DMS53 treated with DMSO at 0.1 percent for 48 hours (cell line): Measurements from ENCODE around the gene GPHA2.
"Not testable (repeated sequence)": the region's sequence is repeated elsewhere in the genome, so short reads cannot be mapped to it uniquely, and the experiment has no call there.

ENCODE experiments used
- DNase-seq: peaks from one replicate; lab custom pipeline; 2025; ENCODE audit not compliant: unreplicated experiment; lab: John Stamatoyannopoulos, UW

Gene GPHA2

GRCh38 chr11:64935359-64936081, at the start of gene GPHA2:
GPHA2 (minus strand) TSS chr11:64935893; CDS start chr11:64935460, 433 bp downstream.
- no peak for DNase-seq

- DNase-seq, result not testable (repeated sequence)
Measured at GRCh38 chr11:64983339-64983738, 47.6 kb upstream of the GPHA2 start.

GRCh38 chr11:64976651-64977050, 41.0 kb upstream of the GPHA2 start:
- no peak for DNase-seq

- no peak for DNase-seq
Measured at GRCh38 chr11:64974124-64974523, 38.4 kb upstream of the GPHA2 start.

- DNase-seq, result peak; percentile 90
Measured at GRCh38 chr11:64971421-64972233, 35.9 kb upstream of the GPHA2 start, which contains the start of gene MAJIN. MAJIN (minus strand) TSS chr11:64972108; CDS start chr11:64959405, 12,703 bp downstream.

GRCh38 chr11:64970731-64971151, 35.0 kb upstream of the GPHA2 start:
- no peak for DNase-seq

GRCh38 chr11:64969209-64969608, 33.5 kb upstream of the GPHA2 start:
- peak; percentile 92 for DNase-seq

GRCh38 chr11:64967375-64967774, 31.7 kb upstream of the GPHA2 start:
- no peak for DNase-seq

GRCh38 chr11:64963072-64963631, 27.5 kb upstream of the GPHA2 start:
- DNase-seq, result no peak

- DNase-seq, result no peak
Measured at GRCh38 chr11:64960719-64961118, 25.0 kb upstream of the GPHA2 start.

- DNase-seq, result no peak
Measured at GRCh38 chr11:64959498-64959897, 23.8 kb upstream of the GPHA2 start.

GRCh38 chr11:64954201-64954600, 18.5 kb upstream of the GPHA2 start:
- no peak for DNase-seq

- DNase-seq, result no peak
Measured at GRCh38 chr11:64951529-64951928, 15.8 kb upstream of the GPHA2 start.

- DNase-seq, result no peak
Measured at GRCh38 chr11:64947208-64947814, 11.6 kb upstream of the GPHA2 start.

- DNase-seq, result no peak
Measured at GRCh38 chr11:64936539-64936938, 846 bp upstream of the GPHA2 start.

- DNase-seq, result no peak
Measured at GRCh38 chr11:64934682-64935358, 873 bp downstream of the GPHA2 start.

- DNase-seq, result no peak
Measured at GRCh38 chr11:64933935-64934681, 1.6 kb downstream of the GPHA2 start.

- DNase-seq, result no peak
Measured at GRCh38 chr11:64933213-64933934, 2.3 kb downstream of the GPHA2 start.

GRCh38 chr11:64932324-64932723, 3.4 kb downstream of the GPHA2 start:
- DNase-seq, result no peak
